ENCODE measurements around the gene PTPRN2. TPM values are rescaled to one million over a fixed set of nuclear protein-coding genes. Genes with fewer than 3 reads are reported as not detected.

PTPRN2 gene
- total and polyA plus RNA-seq, 8 donors, result 12.2 to 49.2 (median 31.8) TPM

DNA sequence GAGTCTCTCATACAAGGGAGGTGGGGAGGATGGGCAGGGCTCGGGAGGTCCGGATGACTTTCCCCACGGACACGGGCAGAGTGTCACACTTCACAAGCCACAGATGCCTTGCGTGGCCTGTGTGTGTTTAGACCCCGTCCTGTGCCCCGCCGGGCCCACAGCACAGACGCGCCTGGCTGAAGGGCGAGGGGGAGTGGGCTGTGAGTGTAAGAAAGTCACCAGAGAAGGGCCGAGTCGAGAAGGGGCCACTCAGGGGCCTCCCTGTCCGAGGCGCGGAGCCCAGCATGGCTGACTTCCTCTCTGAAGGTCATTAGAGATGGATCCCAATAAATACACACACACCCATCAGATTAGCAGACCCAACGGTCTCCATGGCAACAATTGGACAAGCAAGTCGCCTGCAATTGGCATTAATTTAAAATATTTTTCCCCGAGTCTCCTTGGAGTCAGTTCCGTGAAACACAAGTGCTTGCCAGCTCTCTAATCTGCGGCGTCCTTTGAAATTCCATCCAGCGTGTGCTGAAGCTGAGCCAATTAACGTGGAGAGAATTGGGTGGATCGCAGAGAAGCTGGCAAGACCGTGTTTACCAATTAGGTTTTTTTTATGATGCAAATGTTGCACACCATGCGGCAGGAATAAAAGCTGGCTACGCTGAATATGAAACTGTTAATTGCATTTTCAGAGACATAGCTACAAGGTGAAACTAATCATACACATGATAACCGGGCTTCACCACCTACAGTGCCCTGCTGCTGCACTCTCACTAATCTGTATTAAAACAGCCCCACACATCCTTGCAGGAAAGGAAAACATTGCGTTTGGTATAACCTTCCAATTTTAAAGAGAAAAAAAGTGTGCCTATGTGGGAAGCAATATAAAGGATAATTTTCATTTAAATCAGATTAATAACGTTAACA is 571.2 kb downstream of the PTPRN2 start:
- ATAC-seq (peak; percentile 74 to 79 (median 76)), DNase-seq (peak in 5 of 6 donors; percentile 34 to 74 (median 47)), FAIRE-seq (no peak)
- TF ChIP-seq, protein P1, sequence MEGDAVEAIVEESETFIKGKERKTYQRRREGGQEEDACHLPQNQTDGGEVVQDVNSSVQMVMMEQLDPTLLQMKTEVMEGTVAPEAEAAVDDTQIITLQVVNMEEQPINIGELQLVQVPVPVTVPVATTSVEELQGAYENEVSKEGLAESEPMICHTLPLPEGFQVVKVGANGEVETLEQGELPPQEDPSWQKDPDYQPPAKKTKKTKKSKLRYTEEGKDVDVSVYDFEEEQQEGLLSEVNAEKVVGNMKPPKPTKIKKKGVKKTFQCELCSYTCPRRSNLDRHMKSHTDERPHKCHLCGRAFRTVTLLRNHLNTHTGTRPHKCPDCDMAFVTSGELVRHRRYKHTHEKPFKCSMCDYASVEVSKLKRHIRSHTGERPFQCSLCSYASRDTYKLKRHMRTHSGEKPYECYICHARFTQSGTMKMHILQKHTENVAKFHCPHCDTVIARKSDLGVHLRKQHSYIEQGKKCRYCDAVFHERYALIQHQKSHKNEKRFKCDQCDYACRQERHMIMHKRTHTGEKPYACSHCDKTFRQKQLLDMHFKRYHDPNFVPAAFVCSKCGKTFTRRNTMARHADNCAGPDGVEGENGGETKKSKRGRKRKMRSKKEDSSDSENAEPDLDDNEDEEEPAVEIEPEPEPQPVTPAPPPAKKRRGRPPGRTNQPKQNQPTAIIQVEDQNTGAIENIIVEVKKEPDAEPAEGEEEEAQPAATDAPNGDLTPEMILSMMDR (IDR thresholded peaks at IDR 0.05), result no peak
- intact Hi-C loops (cut with DNase I), result no loop called here
- Histone ChIP-seq H3K36me3 (no peaks in the 10 kb centered on the region), H3K27ac (peak overlapping the region in 2 of 4 donors; percentile 20 to 57), H3K27me3 (no peaks in the 10 kb centered on the region), H3K4me1 (peaks cover 0 to 10% (median 0%) of the 10 kb centered on the region in 3 donors), H3K4me3 (peak overlapping the region in 1 of 4 donors; percentile 28), H3K9me3 (no peaks in the 10 kb centered on the region)
- WGBS, 2 donors, result 28 to 30% methylated on average over 31 of the region's 31 CpGs

DNA sequence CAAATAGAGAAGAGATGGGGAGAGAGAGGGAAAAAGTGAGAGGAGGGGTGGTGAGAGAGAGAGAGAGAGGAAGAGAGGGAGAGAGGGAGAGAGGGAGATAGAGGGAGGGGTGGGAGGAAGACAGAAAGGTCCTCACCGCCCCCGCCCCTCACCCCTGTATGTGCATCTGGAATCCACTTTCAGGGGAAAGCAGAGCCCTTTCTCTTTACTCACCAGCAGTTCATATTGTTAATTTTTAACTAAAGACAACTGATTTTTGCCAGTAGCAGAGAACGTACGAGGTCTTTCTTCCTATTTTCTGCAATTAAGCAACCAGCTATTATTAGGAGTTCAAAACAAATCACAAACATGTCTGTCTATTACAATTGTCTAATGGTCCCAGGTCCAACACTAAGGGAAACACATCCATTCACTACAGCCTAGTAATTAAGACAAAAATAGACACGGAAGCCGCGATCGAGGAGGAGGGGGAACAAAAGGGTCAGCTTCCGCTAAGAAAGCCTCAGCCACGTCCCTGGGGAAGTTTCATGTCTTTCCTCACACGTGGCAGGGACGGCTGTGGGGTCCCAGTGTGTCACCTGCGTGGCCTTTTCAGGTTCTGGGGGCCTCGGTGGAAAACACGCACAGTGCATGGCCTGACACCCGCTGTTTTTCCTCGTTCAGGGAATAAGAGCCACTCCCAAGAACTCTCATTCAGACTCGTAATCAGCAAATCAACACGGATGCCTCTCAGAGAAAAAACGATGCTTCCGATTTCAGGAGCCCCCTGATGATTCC is 572.0 kb downstream of the PTPRN2 start:
- peak overlapping the region in 2 of 4 donors; percentile 20 to 57 for H3K27ac ChIP-seq
- H3K4me3 ChIP-seq, result peak overlapping the region in 1 of 4 donors; percentile 28
- FAIRE-seq, result no peak
- no peaks in the 10 kb centered on the region for H3K36me3 ChIP-seq
- intact Hi-C loops (cut with DNase I), result no loop called here
- TF ChIP-seq, protein P1 (IDR thresholded peaks at IDR 0.05), result no peak
- WGBS, 2 donors, result 33 to 37% methylated on average over 21 of the region's 21 CpGs
- no peaks in the 10 kb centered on the region for H3K27me3 ChIP-seq
- peak in 1 of 6 donors; percentile 34 for DNase-seq
- peaks cover 0 to 10% (median 0%) of the 10 kb centered on the region in 3 donors for H3K4me1 ChIP-seq
- no peaks in the 10 kb centered on the region for H3K9me3 ChIP-seq
- ATAC-seq, result peak in 3 of 4 donors; percentile 37 to 67 (median 63)

DNA sequence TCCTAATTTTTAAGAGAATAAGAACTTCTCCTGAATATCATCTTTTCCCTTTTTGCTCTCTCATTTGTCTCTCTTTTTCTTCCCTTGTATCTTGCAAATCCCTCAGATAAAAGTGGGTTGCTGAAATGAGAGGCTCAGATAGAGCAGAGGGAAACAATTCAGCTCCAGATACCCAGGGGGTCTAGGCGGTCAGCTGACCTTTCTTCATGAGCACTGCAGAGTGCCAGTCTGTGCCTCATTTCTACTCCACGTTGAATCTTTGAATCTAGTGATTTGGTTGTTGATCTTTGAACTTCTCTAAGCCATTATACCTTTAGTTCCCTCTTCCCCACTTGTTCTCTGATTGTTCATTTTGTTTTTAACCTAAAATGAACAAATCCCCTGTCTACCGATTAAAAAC is 572.6 kb downstream of the PTPRN2 start:
- TF ChIP-seq, protein P1 (IDR thresholded peaks at IDR 0.05), result no peak

DNA sequence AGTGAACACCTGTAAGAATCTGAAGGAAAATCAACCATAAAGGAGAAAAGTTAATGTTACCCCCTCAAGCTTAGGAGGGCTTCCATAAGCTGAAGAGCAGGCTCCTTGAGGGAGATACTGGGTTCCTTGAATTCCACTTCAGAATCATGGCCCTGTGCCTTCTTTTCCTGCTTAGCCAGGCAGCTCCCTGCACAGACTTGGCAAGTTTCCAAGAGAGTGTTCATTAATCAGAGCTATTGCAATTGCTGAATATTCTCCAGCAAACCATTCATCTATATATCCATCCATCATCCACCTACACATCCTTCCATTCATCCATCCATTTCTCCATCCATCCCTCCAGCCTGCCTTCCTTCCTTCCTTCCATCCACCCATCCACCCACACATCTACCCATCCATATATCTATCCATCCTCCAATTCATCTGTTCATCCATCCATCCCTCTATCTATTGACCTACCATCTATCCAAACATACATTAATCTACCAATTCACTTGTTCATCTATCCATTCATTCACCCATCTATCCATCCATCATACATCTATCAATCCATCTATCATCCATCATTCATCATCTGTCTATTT is 574.4 kb downstream of the PTPRN2 start:
- no peak for ATAC-seq
- no peak for FAIRE-seq
- TF ChIP-seq, protein P1 (IDR thresholded peaks at IDR 0.05), result no peak

More for the DNA sequence above, 572.6 kb downstream of the PTPRN2 start:
- Histone ChIP-seq H3K36me3 (no peaks in the 10 kb centered on the region), H3K4me1 (peaks cover 0 to 10% (median 0%) of the 10 kb centered on the region in 3 donors), H3K9me3 (no peaks in the 10 kb centered on the region), H3K27ac (no peak overlapping the region), H3K27me3 (no peaks in the 10 kb centered on the region), H3K4me3 (no peak overlapping the region)
- intact Hi-C loops (cut with DNase I), result no loop called here
- WGBS, 2 donors, result 43 to 48% methylated on average over 3 of the region's 3 CpGs
- ATAC-seq (no peak), DNase-seq (no peak), FAIRE-seq (no peak)

More for the DNA sequence above, 574.4 kb downstream of the PTPRN2 start:
- Histone ChIP-seq H3K4me1 (peaks cover 0 to 10% (median 0%) of the 10 kb centered on the region in 3 donors), H3K27me3 (no peaks in the 10 kb centered on the region), H3K9me3 (no peaks in the 10 kb centered on the region), H3K36me3 (no peaks in the 10 kb centered on the region), H3K4me3 (no peak overlapping the region), H3K27ac (no peak overlapping the region)
- DNase-seq, result no peak
- intact Hi-C loops (cut with DNase I), result no loop called here
